GM18867 (cell line): ENCODE data around the gene RFTN2.
"Not testable (repeated sequence)": the region's sequence is repeated elsewhere in the genome, so short reads cannot be mapped to it uniquely, and the experiment has no call there.

ENCODE experiments used
- ATAC-seq: cut with Tn5 transposase; IDR thresholded peaks from one replicate; pipeline ENCODE4 v1.9.1; 2021; ENCODE audit warnings: mild to moderate bottlenecking, moderate library complexity; ENCODE audit not compliant: unreplicated experiment

The RFTN2 gene

DNA sequence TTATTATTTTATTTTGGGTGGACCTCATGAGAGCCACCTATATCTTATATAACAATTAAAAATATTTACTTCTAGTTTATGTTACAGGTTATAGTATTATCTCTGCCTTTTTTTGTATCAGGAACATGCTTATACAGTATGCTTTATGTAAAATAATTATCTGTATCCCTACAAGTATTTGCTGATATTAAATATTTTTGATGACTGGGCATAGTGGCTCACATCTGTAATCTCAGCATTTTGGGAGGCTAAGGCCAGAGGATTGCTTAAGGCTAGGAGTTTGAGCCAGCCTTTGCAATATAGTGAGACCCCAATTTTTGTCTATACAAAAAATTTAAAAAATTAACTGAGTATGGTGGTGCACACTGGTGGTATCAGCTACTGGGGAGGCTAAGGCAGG, 119.9 kb downstream of the RFTN2 start:
- no peak for ATAC-seq

GRCh38 chr2:197551260-197551659, 124.1 kb downstream of the RFTN2 start:
- not testable (repeated sequence) for ATAC-seq

DNA sequence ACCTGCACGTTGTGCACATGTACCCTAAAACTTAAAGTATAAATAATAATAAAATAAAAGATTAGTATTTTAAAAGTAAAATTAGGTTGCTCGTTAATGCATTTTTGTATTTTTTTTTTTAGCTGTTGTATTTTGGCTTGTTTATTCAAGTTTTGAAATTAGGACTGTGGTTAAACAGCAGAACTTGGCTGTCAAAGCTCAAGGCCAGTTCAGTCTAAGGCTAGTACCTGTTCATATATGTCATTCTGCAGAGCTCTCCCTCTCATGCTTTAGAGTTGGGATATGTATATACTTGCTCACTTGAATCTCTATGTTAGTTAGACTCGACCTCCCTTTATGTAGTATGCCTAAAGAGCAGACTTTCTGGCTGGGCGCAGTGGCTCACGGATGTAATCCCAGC, 126.8 kb downstream of the RFTN2 start:
- no peak for ATAC-seq

DNA sequence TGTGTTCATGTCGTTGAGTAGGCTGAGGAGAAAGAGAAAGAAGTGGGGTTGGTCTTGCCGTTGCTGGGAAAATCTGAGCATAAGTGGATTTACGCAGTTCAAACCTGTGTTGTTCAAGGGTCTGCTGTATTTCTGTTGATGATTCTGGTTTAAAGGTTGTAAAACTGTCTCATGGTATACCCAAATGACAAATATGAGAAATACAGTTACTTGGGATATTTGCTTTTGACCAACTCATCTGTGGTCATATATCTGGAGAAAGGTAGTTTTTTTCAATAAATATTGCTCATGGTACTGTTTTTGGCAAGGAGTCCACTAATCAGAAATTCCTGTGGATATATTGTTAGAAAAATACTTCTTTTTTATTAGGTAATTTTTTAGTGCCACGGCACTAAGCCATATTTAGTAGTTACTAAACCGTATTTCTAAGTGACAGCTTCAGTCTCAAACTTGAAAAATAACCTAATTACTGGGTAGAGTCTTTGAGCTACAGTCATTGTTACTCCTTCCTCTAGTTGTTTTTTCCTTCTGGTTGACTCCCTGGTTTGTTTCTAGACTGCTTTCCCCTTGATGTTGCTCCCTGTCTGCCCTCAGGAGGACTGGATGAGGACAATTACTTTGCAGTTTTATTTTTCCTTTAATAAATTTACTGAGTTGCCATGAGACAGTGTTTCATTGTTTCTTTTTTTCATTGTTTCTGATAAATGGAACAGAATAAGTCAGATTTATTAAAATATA, 128.1 kb downstream of the RFTN2 start:
- no peak for ATAC-seq

GRCh38 chr2:197543206-197543605, 132.2 kb downstream of the RFTN2 start:
- no peak for ATAC-seq

GRCh38 chr2:197539734-197540133, 135.7 kb downstream of the RFTN2 start:
- no peak for ATAC-seq

DNA sequence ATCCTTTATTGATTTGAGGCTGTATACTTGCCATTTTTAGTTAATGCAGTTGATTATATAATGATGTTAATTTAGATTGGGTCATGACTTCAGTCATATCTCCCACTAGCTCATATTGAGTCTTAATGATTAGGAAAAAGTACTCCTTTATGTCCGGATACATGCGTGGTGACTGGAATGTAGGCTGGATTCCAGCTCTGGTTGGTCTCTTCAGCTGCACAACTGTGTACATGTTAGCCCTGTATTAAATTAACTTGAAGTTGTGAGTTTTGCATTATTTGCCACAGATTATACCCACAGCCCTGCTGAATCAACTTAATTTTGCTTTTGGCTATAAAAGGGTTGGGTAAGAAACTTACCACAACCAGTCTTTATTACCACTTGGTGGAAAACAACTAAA, 137.0 kb downstream of the RFTN2 start:
- no peak for ATAC-seq
